SK-N-MC (cell line): ENCODE data around the gene PDLIM7.

Experiments
- DNase-seq: peaks from one replicate; pipeline ENCODE4 v3.0.0-alpha.2; 2011; ENCODE audit warnings: low read depth, low spot score
- H3K27ac ChIP-seq: fragments of 200-600 bp; sonication (generic); 2 replicates; pipeline ENCODE4 v1.5.1; 2016; ENCODE audit warnings: mixed run types
- H3K36me3 ChIP-seq: fragments of 200-600 bp; sonication (generic); 2 replicates; pipeline ENCODE4 v1.6.1; 2017; ENCODE audit warnings: antibody characterized with exemption, low read length, mixed read lengths; ENCODE audit not compliant: insufficient read depth
- H3K4me3 ChIP-seq: fragments of 200-600 bp; sonication (generic); 2 replicates; pipeline ENCODE4 v1.5.1; 2016
- H3K9ac ChIP-seq: fragments of 200-600 bp; sonication (generic); 2 replicates; pipeline ENCODE4 v1.8.0; 2017; ENCODE audit warnings: mixed run types, mixed read lengths; ENCODE audit not compliant: insufficient read length
- H3K9me3 ChIP-seq: fragments of 200-600 bp; sonication (generic); 2 replicates; pipeline ENCODE4 v1.6.1; 2017; ENCODE audit warnings: low read depth, mild to moderate bottlenecking, antibody characterized with exemption, low read length, moderate library complexity, mixed read lengths
- EZH2 ChIP-seq: fragments of 200-600 bp; sonication (generic); IDR thresholded peaks from one replicate; pipeline ENCODE4 v1.6.1; 2017; ENCODE audit warnings: antibody characterized with exemption
- FOXP2 ChIP-seq: optimal IDR thresholded peaks from 2 replicates; pipeline ENCODE3; 2011; ENCODE audit warnings: mild to moderate bottlenecking, moderate library complexity; ENCODE audit not compliant: insufficient read depth; ENCODE audit errors: extremely low read length, control extremely low read depth
- POLR2AphosphoS5 ChIP-seq: IDR thresholded peaks from 2 replicates; pipeline ENCODE4 v1.6.1; 2012; ENCODE audit warnings: mild to moderate bottlenecking, low read depth, low read length, borderline replicate concordance

Gene PDLIM7

GRCh38 chr5:177476531-177477233 is 20.7 kb downstream of the PDLIM7 start:
- TF ChIP-seq POLR2AphosphoS5 (no peak), FOXP2 (no peak), EZH2 (no peak)

GRCh38 chr5:177475563-177476427 is 21.6 kb downstream of the PDLIM7 start:
- DNase-seq = no peak
- peaks cover 16% of the 10 kb centered on the region for H3K36me3 ChIP-seq
- no peaks in the 10 kb centered on the region for H3K9me3 ChIP-seq
- TF ChIP-seq EZH2 (no peak), POLR2AphosphoS5 (no peak), FOXP2 (no peak)
- no peak overlapping the region for H3K27ac ChIP-seq
- H3K4me3 ChIP-seq = no peak overlapping the region
- H3K9ac ChIP-seq = no peak overlapping the region

More at GRCh38 chr5:177476531-177477233, 20.7 kb downstream of the PDLIM7 start:
- Histone ChIP-seq H3K27ac (no peak overlapping the region), H3K9me3 (no peaks in the 10 kb centered on the region), H3K36me3 (peaks cover 7% of the 10 kb centered on the region), H3K9ac (no peak overlapping the region), H3K4me3 (no peak overlapping the region)
- no peak for DNase-seq

GRCh38 chr5:177474846-177475562 is 22.4 kb downstream of the PDLIM7 start:
- Histone ChIP-seq H3K9me3 (no peaks in the 10 kb centered on the region), H3K36me3 (peaks cover 24% of the 10 kb centered on the region), H3K9ac (no peak overlapping the region), H3K4me3 (no peak overlapping the region), H3K27ac (no peak overlapping the region)
- no peak for DNase-seq
- TF ChIP-seq FOXP2 = no peak
- TF ChIP-seq EZH2 = no peak
- no peak for TF ChIP-seq POLR2AphosphoS5

- Histone ChIP-seq H3K36me3 (peaks cover 34% of the 10 kb centered on the region), H3K9me3 (no peaks in the 10 kb centered on the region), H3K4me3 (peak overlapping the region; percentile 62), H3K9ac (no peak overlapping the region), H3K27ac (peak overlapping the region; percentile 42; the same call in 1 of the 2 replicates)
- no peak for DNase-seq
- TF ChIP-seq EZH2 (no peak), POLR2AphosphoS5 (no peak; the same call in 1 of the 2 replicates), FOXP2 (no peak)
Observed at GRCh38 chr5:177474002-177474476, 23.4 kb downstream of the PDLIM7 start.

GRCh38 chr5:177473443-177474001 is 23.9 kb downstream of the PDLIM7 start, which contains the start of gene DBN1:
Gene DBN1 (minus strand): TSS chr5:177473634. CDS start chr5:177473521, 113 bp downstream.
- Histone ChIP-seq H3K36me3 (peaks cover 39% of the 10 kb centered on the region), H3K9me3 (no peaks in the 10 kb centered on the region), H3K27ac (peak within 1 kb of the TSS; percentile 76; the same call in 1 of the 2 replicates), H3K9ac (peak within 1 kb of the TSS; percentile 87), H3K4me3 (peak within 1 kb of the TSS; percentile 96)
- TF ChIP-seq FOXP2 = no peak
- TF ChIP-seq EZH2 = no peak
- peak; percentile 74 for TF ChIP-seq POLR2AphosphoS5
- no peak for DNase-seq

GRCh38 chr5:177472460-177473442 is 24.7 kb downstream of the PDLIM7 start:
- H3K9ac ChIP-seq = peak overlapping the region; percentile 87
- TF ChIP-seq EZH2 = no peak
- TF ChIP-seq POLR2AphosphoS5 = no peak
- TF ChIP-seq FOXP2 = no peak
- no peaks in the 10 kb centered on the region for H3K9me3 ChIP-seq
- peaks cover 47% of the 10 kb centered on the region for H3K36me3 ChIP-seq
- H3K4me3 ChIP-seq = peak overlapping the region; percentile 96
- DNase-seq = no peak
- H3K27ac ChIP-seq = peak overlapping the region; percentile 76; the same call in 1 of the 2 replicates

GRCh38 chr5:177471610-177472356 is 25.6 kb downstream of the PDLIM7 start:
- H3K9ac ChIP-seq = peak overlapping the region; percentile 87
- no peak for TF ChIP-seq POLR2AphosphoS5
- no peak for TF ChIP-seq FOXP2
- no peak for TF ChIP-seq EZH2
- H3K4me3 ChIP-seq = peak overlapping the region; percentile 96
- H3K36me3 ChIP-seq = peaks cover 56% of the 10 kb centered on the region
- H3K9me3 ChIP-seq = no peaks in the 10 kb centered on the region
- no peak overlapping the region for H3K27ac ChIP-seq
- DNase-seq = no peak
